IPS-NIHi11 (cell line): Measurements from ENCODE around the gene MAPK14.

Source experiments
- DNase-seq: peaks from one replicate; pipeline ENCODE4 v3.0.0; 2012; ENCODE audit warnings: mixed read lengths, low spot score

MAPK14 gene

DNA sequence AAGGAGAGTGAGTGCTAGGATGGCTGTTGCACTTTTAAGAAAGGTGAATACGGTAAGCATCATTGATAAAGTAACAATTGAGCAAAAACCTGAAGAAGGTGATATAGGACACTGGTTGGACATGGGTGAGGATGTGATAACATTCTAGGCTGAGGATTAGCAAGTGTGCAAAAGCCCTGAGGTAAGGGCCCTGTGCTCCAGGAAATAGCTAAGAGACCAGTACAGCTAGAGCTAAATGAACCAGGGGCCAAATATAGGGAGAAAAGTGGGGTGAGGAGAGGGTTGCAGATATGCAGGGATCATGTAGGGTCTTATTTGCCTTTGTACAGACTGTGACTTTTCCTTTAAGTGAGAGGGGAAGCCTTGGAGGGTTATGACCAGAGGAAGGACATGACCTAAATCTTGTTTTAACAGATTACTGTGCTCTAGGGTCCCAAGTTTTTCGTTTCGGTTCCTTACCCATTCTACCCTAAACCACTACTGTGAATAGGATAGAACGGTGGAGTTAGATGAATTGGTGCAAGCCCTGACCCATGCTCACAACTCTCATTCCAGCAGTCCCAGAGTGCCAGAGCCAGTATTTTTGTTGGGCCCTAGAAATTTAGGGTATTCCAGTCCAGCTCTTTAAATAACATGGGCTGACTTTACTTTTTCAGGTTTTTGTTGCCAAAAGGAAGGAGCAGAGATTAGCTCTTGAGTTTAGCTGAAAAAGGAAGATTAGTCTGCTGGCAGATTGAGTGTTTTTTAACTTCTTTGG lies 10.7 kb downstream of the MAPK14 start:
- no peak for DNase-seq

DNA sequence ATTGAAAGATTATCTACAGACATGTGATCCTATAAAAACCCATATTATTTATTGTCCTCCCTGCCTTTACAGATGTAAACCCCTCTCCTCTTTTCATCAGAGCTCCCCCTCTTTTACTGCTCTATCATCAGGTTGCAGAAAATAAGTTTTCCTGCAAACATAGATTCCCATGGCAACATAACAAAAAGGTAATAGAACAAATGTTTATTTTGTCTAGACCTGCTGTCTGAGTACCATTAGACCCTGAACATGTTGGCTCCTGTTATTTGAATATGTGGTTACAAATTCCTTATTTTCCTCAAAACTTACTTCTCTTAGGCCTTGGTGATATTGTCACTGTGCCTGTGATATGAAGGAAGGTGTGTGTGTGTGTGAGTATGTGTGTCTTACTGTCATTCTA lies 11.5 kb downstream of the MAPK14 start:
- DNase-seq = no peak

DNA sequence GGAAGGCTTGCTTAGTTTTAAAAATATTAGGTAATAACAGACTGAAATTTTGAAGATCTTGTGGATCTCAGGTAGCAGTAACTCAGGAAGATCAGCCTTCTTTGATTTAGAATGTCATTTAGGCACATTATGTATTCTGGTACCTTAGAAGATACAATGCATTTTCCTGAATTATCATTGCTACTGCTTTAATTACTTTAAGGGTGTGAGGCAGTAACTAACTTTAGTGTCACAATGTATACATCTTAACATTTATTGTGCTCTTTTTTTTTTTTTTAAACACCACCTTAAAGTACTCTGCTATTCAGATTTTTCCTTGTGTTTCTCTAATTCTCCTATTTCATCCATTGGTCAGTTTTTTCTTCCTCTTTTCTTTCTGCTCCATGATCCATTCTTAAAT lies 13.3 kb downstream of the MAPK14 start:
- no peak for DNase-seq

DNA sequence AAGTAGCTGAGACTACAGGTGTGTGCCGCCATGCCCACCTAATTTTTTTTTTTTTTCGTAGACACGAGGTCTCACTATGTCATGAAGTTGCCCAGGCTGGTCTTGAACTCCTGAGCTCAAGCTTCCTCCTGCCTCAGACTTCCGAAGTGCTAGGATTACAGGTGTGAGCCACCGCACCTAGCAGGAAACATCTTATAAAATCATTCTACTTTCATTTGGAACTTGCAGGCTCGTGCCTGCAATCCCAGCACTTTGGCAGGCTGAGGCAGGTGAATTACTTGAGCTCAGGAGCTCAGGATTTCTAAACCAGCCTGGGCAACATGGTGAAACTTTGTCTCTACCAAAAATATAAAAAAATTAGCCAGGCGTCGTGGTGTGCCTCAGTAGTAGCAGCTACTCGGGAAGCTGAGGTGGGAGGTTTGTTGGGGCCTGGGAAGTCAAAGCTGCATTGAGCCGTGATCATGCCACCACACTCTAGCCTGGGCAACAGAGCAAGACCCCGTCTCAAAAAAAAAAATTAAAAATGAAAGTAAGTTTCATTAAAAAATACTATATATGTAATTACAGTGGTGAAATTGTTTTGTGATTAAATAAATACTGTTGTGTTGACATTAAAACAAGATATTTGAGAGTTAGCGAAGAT lies 15.1 kb downstream of the MAPK14 start:
- no peak for DNase-seq

DNA sequence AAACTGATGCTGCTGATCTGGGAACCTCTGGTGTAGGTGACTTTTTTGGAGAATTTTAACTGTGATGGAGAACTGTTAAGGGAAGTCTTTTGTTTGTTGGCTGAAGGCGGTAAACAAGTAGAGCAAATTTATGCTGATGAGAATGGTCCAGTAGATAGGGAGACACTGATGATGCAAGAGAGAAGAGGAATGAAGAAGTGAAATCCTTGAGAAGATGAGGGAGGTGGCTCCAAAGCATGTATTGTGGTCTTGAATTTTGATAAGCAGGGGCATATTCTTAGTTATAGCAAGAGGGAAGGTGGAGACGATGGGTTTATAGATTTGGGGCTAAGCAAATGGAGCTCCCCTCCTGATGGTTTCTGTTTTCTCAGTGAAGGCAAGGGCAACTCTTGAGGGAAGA lies 22.0 kb downstream of the MAPK14 start:
- DNase-seq = no peak

DNA sequence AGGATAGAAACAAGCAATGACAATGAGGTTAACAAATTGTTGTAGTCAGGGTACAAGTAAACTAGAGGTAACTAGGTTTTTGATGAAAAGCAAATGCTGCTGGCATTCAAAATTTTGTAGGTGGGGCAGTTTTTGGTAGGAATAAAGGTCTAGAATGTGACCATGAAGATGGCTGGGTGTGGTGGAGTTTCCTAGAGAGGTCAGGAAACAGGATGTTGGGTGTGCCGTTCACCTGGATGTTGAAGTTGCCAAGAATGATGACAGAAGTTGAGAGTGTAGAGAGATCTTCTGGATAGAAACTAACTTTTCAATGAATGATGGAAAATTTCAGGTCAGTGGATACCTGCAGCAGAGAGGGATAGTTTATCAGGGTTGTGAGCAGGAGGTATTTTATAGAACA lies 22.7 kb downstream of the MAPK14 start:
- DNase-seq = no peak

DNA sequence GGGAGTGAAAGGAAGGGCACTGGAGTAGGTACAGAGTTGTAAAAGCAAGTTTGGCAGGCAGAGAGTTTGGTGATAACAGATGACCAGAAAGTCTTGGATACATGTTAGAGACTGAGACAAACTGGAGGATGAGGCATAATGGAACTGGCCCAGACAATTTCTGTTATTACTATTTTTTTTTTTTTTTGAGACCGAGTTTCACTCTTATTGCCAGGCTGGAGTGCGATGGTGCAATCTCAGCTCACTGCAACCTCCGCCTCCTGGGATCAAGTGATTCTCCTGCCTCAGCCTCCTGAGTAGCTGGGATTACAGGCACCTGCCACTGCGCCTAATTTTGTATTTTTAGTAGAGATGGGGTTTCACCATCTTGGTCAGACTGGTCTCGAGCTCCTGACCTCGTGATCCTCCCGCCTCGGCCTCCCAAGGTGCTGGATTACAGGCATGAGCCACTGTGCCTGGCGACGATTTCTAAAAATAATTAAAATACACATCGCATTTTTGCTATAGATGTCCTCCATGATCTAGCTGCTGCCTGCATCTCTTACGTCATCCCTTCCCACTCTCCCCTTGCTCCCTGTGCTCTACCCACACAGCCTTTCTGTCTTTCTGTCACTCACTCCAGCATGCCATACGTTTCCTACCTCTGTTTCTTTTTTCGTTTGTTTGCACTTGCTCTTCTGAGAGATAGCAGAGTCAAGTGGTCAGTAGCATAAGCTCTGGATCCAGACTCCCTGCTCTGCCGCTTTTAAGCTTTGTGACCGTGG lies 23.5 kb downstream of the MAPK14 start:
- no peak for DNase-seq

DNA sequence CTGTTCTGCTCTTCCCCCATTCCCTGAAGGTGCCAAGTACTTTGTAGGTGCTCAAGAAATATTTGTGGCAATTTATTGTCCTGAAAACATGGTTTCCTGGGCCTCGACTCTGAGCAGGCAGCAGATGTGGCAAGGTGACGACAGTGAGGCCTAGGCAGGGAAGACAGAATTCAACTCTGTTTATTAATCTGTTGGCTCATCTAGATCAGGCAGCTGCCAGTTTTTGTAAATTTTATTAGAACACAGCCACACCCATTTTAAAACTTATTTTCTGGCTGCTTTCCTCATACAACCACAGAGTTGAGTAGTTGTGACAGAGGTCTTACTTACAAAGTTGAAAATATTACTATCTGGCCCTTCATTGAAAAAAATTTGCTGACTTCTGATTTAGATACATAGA lies 24.5 kb downstream of the MAPK14 start:
- no peak for DNase-seq

DNA sequence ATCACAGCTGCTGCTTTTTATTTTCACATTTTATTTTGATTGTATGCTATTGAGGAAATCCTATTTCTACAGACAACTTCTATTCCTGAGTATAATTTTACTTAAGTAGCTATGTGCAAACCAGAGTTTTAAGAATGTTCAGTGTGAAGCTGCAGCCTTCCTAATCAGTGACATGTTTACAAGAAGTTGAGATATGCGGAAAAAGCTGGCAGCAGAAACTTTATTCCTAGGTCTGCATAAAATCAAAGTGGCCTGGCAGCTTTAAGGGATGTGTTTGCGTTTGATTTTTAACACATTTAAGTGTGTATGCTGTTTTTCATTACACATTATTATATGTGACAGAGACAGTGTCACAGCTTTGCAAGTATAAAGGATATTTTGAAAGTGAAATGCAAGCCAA lies 26.3 kb downstream of the MAPK14 start:
- DNase-seq = no peak

DNA sequence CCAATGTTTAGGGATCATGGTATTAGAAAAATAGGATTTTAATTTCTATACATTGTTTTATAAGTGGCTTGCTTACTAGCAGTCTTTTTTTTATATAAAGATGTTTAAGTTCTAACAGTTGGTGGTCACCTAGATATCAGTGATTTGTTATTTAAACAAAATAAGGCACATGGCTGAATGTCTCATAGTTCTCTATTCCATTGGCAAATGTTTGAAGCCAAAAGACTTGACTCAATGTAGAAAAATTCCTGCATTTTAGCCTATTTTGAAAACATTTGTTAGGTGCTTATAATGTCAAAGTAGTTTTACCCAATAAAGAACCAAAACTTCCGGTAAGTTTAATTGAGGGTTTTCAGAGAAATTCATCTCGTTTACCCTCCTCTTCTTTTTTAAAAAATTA lies 26.8 kb downstream of the MAPK14 start:
- DNase-seq = no peak

DNA sequence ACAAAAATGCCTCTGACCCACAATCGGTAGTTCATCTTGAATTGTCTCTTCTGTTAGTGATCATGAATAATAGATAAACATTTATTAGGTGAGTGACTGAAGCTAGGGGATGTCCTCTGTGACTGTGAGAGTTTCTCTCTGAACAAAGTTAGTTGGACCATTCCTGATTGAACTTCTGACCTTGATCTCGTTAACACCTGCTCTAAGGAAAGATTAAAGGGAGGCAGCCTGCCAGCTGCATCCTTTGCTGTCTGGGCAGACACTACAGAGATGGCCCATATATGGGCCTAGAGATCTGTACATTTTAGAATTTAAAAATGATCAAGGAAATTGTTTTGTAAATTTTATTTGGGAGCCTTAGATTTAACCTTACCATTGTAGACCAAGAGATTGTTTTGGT lies 27.3 kb downstream of the MAPK14 start:
- DNase-seq = no peak

DNA sequence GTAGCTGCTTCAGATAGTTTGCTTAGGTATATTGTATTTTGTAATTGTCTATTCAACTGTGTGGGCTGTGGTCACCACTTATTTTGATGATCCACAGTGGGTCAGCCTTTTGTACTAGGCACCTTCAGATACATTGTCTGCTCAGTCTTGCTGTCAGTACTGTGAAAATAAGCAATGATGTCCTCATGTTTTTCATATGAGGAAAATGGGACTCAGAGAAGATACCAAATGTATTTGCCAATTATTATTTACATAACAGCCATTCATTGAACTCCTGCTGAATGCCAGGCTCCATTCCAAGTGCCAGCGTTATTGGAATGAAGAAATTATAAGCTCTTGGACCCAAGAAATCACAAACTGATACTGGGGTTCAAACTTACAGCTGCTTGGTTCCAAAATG lies 28.6 kb downstream of the MAPK14 start:
- no peak for DNase-seq

DNA sequence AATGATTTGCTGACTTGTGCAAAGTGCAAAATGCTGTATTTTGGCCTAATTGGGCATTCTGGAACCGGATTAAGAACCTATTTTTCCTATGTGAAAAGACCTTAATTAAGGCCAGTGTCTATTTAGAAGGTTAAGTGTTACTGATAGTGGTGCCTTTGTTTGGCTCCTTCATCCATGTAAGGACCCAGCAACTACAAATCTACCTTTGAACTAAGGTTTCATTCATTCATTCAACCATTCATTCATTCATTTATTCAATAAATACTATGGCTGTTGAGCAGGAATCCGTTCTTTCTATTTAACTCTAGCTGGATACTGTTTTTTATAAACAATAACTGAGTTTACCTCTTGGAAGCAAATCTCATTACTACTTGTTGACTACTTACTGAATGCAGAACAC lies 33.6 kb downstream of the MAPK14 start:
- no peak for DNase-seq

DNA sequence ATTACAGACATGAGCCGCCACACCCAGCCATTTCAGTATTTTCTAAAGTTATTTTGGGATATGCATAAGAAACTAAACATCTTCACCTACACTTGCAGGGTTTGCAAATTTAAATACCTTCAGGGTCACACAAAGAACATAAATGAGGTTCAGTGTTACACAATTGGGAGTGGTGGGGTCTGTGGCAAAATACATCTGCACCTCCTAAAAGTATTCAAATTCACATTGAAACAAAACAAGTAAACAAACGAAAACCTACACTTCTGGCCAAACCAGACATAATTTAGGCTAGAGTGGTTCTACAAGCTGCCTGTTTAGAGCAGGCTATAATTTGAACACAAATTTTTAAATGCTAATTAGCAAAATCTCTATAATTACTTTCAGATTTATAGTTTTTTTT lies 34.6 kb downstream of the MAPK14 start:
- DNase-seq = no peak

DNA sequence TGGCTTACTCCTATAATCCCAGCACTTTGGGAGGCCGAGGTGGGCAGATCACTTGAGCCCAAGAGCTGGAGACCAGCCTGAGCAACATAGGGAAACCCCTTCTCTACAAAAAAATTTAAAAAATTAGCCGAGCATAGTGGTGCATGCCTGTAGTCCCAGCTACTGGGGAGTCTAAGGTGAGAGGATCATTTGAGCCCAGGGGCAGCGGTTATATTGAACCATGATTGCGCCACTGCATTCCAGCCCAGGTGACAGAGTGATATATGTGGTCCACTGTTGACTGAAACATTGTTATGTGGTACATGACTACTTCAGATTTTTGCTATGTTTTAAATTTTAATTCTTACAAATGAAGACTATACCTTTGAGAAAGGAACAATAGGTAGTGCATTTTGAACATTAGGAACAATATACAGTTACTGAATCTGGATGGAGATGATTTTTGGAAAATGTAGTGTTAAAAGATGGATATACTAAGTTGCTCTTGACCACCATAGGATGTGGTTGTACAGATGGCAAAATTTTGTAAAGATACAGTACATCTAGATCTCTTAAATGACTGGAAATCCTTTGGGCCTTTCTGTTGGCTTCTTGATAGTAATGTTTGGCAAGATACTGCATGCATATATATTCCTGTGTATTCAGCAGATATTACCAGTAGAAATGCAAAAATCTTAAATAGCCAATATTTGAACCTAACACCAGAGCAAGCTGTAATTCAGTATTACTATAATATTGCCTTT lies 35.9 kb downstream of the MAPK14 start:
- no peak for DNase-seq

DNA sequence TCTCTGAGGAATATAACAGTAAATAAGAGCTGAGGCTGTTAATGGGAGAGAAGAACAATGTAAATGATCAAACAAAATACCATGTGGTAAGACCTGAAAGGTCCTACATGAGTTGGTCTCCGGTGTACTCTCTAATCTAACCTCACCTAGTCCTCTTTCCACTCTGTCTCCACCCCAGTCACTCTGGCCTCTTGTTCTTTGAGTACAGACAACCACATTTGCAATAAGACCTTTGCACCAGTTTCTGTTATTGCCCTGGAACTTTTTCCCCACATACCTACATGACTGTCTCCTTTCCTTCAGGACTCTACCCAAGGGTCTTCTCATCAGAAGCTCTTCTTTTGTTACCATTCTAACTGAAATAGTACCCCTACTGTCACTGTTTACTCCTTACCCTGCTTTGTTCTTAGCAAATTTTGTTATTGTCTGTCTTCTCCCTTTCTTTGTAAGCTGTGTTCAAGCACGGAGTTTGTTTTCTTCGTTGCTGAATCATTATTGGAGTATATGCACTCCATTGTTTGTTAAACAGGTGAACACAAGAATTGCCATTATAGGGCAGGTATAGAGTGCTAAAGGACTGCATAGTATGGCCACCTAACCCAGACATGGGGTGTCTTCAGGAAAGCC lies 37.3 kb downstream of the MAPK14 start:
- DNase-seq = no peak

DNA sequence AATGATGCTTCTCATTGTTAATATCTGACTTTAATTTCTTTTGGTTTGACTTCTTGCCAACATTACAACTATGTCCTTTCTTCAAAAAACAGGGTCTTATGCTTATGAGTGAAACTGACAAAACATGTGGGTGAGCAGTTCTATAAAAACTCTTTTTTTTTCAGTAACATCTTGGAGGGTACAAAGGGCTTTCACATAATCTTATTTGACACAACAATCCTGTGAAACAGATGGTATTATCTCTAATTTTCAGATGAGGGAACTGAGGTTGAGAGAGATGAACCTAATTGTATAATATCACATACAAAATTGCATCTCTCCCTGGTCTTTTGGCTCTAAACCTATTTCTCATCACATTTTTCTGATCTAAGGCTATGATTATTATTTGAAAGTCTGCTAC lies 38.3 kb downstream of the MAPK14 start:
- no peak for DNase-seq

DNA sequence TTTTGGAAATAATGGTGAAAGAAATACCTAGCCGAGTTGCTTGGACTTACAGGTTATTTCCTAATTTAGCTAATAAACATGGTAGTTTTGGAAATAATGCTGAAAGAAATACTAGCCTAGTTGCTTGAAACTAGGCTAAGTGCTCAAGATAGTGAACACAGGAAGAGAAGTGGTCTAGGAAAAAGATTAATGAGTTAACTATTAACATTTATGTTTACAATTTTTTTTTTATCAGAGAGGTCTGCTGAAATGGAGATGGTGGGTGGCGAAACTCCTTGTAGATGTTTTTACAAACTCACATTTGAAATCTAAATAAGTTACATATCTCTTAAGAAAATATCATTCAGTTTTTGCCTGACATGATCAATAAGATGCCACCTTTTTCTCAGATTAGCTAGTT lies 39.2 kb downstream of the MAPK14 start:
- DNase-seq = no peak

DNA sequence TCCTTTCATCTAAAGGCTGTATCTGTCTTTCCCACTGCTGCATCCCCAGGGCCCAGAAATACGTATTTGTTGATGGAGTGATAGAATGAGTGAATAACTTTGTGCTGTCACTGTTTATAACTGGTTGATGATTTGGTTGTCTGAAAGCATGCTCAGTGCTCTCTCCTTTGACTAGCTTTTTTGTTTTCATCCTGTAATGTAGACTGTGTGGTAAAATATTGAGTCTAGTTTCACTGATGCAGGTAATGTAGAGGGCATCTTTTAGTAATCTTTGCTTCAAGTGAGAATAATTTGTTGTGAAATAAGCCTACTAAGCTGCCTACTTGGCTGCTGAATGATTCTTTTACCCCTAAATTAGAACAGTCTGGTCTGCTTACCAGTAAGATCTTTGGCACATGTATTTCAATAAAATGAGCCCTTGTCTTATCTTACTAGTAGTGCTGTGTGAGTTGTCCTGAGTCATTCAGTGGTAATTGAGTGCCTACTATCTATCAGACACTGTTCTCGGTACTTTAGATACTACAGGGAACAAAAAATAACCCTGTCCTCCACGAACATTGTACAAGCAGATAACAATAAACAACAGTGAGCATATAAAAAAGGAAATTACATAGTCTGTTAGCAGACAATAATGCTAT lies 39.9 kb downstream of the MAPK14 start:
- no peak for DNase-seq

DNA sequence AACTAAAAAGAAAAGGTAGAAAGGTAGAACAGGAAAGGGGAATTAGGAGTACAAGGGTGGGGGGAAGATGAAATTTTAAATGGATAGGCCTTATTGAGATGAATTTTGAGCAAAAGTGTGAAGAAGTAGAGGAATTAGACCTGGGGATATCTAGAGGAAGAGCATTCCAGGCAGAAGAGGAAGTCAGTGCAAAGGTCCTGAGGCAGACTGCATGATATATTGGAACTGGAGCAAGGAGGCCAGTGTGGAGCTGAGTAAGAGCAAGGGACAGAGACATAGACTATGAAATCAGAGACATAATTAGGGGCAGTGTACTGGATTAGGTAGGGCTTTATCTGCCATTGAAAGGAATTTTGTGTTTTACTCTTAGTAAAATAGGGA lies 40.4 kb downstream of the MAPK14 start:
- no peak for DNase-seq

DNA sequence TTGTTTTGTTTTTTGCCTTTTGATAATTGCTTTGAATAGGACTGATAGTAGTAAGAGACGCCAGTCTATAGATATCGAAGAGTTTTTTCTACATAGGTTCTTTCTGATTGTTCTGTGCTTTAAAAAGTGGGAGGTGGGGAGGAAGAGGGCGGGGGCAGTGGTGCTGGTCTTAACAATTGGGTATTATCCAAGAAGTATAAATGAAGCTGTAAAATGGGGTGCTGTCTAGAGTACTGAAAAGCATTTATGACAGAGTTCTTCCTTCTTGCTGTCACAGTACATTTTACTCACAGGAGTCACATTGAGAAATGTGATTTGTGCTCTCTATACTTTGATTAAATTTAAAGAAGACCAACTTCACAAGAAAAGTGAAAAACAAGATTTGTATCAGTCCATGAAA lies 41.0 kb downstream of the MAPK14 start:
- DNase-seq = no peak

DNA sequence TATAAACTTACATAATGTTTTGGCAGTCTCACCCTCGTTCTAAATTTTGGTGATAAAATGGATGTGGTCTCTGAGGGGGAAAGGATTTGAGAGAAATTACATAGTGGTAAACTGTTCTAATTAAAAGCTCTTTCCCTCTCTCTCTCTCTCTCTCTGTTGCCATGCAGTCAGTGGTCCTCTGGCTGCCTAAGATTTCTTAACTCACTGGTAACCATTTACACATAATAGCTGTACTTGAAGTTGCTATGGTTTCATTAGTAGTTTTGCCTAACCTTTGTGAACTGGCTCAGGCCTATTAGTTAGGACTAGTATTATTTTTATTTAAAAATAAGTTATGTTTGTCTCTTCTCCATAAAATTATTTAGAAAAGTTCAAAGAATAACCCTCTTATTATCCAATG lies 42.0 kb downstream of the MAPK14 start:
- DNase-seq = no peak
